Calu3 (cell line): ENCODE measurements around the gene GRAMD1B. TPM values are rescaled to one million over a fixed set of nuclear protein-coding genes. Genes with fewer than 3 reads are reported as not detected.
A peak's percentile ranks its signal among the peaks of the same experiment; 100 is the strongest.

Experiments used
- BruUV-seq: library from RNA; stranded (reverse); fragments of 400-500 nt; replicated peaks from 2 replicates; lab custom pipeline; 2021; lab: Mats Ljungman, UMichigan
- CTCF ChIA-PET: fragments of 300-600 bp; sonication (Branson Sonifier 250); formaldehyde crosslinking; loops from one replicate; lab custom pipeline; 2022; ENCODE audit warnings: antibody characterized with exemption; lab: Charles Lee
- DNase-seq: peaks from one replicate; pipeline ENCODE4 v3.0.0; 2022
- H3K27ac Mint-ChIP-seq: one replicate; pipeline ENCODE4 v1.8.0; 2022; ENCODE audit warnings: mixed read lengths; ENCODE audit not compliant: unreplicated experiment
- H3K27me3 Mint-ChIP-seq: one replicate; pipeline ENCODE4 v1.8.0; 2022; ENCODE audit warnings: mixed read lengths; ENCODE audit not compliant: unreplicated experiment
- H3K36me3 Mint-ChIP-seq: one replicate; pipeline ENCODE4 v1.8.0; 2022; ENCODE audit warnings: mild to moderate bottlenecking, moderate library complexity, mixed read lengths; ENCODE audit not compliant: insufficient read depth, unreplicated experiment
- H3K4me1 Mint-ChIP-seq: one replicate; pipeline ENCODE4 v1.8.0; 2022; ENCODE audit warnings: mild to moderate bottlenecking, low read depth, mixed read lengths; ENCODE audit not compliant: unreplicated experiment
- H3K4me3 Mint-ChIP-seq: one replicate; pipeline ENCODE4 v1.8.0; 2022; ENCODE audit warnings: mild to moderate bottlenecking, low read depth, moderate library complexity, mixed read lengths; ENCODE audit not compliant: unreplicated experiment
- H3K9me3 Mint-ChIP-seq: one replicate; pipeline ENCODE4 v1.8.0; 2022; ENCODE audit warnings: low read depth, mixed read lengths; ENCODE audit not compliant: unreplicated experiment
- intact Hi-C: fragments of 100-400 bp; cut with micrococcal nuclease; formaldehyde crosslinking; loops from one replicate; pipeline ENCODE4 v1.10.0; 2022; ENCODE audit not compliant: unreplicated experiment
- total RNA-seq: library from RNA; stranded (reverse); gene quantifications from 2 replicates; pipeline ENCODE4 v1.2.3, GENCODE V29; 2022
- TF ChIP-seq, protein P1 (sequence below): fragments of 200-600 bp; IDR thresholded peaks from one replicate; pipeline ENCODE4 v1.8.0; 2022; ENCODE audit warnings: antibody characterized with exemption; ENCODE audit not compliant: unreplicated experiment

GRAMD1B gene
- total RNA-seq, 1 experiment from 2014 or later = 5.9 TPM

DNA sequence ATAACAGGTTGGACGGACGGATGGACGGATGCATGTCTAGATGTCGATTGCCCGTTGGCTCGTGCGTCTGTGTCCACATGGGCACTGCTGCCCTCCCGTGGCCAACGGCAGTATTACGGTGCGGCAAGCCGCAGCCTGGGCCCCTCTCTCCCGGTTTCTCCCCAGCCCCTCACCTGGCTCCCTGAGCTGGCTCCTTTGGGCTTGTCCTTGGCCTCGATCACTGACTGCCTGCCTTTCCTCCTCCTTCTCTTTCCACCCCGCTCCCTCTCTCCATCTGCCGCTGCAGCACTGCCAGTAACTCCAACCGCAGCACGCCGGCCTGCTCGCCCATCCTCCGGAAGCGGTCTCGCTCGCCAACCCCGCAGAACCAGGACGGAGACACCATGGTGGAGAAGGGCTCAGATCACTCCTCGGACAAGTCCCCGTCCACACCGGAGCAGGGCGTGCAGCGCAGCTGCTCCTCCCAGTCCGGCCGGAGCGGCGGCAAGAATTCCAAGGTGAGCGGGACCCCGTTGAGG is 147.1 kb downstream of the GRAMD1B start:
- H3K27me3 Mint-ChIP-seq = peaks cover 87% of the 10 kb centered on the region

DNA sequence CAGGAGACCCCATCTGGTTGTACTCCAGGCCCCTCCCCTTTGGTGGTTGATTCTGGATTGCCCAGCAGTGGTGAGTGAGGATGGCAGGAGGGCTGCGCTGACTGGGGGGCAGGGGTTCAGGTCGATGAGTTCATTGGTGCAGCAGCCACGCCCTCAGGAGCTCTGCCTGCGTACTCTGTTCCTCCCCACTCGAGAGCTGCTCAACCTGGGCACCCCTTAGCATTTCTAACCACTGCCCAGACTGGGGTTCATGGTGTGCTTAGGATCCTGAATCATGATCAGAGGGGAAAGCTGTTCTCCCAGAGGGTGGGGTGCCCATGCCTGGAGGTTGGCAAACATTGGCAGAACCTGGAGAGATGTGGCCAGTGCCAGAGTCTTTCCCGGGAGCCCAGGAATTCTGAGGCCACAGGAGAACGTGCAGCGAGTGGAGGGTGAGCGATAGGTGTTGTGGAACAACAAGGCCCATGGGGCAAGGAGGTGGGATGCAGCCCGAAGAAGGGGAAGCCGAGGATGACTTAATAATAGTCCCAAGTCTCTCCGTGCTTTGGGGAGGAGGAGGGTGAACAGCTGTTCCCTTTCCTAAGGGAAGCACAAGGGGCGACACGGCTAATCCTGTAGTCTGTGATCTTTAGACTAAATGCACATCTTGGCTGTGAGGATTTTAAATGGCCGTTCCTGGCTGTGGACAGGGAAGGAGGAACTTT is 148.9 kb downstream of the GRAMD1B start:
- DNase-seq = no peak
- CTCF ChIA-PET = no interaction called here
- BruUV-seq = no TSS peak
- intact Hi-C loops = loop anchor here (5.0 kb wide), 1 partner anchor 67 kb away; no protein-coding TSS in a partner anchor
- Mint-ChIP-seq H3K27me3 (peaks cover 71% of the 10 kb centered on the region), H3K9me3 (no peaks in the 10 kb centered on the region), H3K4me3 (no peak overlapping the region), H3K4me1 (peaks cover 19% of the 10 kb centered on the region), H3K36me3 (no peaks in the 10 kb centered on the region), H3K27ac (no peak overlapping the region)
- TF ChIP-seq, protein P1, sequence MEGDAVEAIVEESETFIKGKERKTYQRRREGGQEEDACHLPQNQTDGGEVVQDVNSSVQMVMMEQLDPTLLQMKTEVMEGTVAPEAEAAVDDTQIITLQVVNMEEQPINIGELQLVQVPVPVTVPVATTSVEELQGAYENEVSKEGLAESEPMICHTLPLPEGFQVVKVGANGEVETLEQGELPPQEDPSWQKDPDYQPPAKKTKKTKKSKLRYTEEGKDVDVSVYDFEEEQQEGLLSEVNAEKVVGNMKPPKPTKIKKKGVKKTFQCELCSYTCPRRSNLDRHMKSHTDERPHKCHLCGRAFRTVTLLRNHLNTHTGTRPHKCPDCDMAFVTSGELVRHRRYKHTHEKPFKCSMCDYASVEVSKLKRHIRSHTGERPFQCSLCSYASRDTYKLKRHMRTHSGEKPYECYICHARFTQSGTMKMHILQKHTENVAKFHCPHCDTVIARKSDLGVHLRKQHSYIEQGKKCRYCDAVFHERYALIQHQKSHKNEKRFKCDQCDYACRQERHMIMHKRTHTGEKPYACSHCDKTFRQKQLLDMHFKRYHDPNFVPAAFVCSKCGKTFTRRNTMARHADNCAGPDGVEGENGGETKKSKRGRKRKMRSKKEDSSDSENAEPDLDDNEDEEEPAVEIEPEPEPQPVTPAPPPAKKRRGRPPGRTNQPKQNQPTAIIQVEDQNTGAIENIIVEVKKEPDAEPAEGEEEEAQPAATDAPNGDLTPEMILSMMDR = no peak

More for the DNA sequence above, 147.1 kb downstream of the GRAMD1B start:
- TF ChIP-seq, protein P1 = peak; percentile 81
- DNase-seq = peak; percentile 72
- Mint-ChIP-seq H3K4me1 (peaks cover 12% of the 10 kb centered on the region), H3K27ac (no peak overlapping the region), H3K9me3 (no peaks in the 10 kb centered on the region), H3K36me3 (no peaks in the 10 kb centered on the region), H3K4me3 (no peak overlapping the region)
- CTCF ChIA-PET = interaction anchor here (0.9 kb wide), 1 partner anchor 14 kb away, joined by 4 read pairs; no protein-coding TSS in a partner anchor
- intact Hi-C loops = loop anchor here (5.0 kb wide), 1 partner anchor 65 kb away; no protein-coding TSS in a partner anchor
- BruUV-seq = no TSS peak

DNA sequence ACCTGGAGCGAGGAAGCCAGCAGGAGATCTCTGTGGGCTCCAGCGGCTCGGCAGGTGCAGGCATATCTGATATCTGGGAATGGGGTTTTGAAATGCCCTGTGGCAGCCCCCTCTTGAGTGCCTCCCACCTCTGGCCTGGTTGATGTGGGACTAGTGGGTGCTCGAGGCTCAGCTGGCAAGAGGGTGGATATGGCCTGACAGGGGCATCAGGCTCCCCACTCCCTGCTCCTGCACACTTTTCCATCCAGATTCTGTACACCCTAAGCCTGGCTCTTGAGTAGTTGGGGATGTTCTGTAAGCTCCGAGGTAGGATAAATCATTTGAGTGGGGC is 149.4 kb downstream of the GRAMD1B start:
- intact Hi-C loops = loop anchor here (5.0 kb wide), 1 partner anchor 67 kb away; no protein-coding TSS in a partner anchor

DNA sequence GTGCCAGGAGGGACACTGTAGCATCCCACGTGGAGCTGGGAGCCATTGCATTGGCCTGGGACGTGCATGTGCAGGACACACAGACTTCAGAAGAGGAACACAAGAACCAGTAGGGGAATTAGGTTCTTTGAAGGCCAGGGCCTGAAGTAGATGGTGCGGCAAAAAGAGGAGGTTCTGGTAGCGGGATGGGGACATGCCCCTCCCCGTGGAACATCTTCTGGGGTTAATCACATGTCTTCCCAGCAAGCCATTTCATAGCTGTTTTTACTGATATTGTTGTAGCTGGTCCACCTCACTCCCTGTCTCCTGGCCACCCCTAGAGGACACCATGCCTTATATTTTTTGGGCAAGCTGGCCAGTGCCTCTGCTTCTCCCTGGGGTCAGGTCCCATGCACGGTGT is 150.1 kb downstream of the GRAMD1B start:
- intact Hi-C loops = loop anchor here (1.0 to 10.0 kb wide), 2 partner anchors 65 to 127 kb away; no protein-coding TSS in a partner anchor
- Mint-ChIP-seq H3K27me3 (peaks cover 59% of the 10 kb centered on the region), H3K9me3 (no peaks in the 10 kb centered on the region), H3K4me3 (no peak overlapping the region), H3K36me3 (no peaks in the 10 kb centered on the region), H3K4me1 (peaks cover 23% of the 10 kb centered on the region), H3K27ac (no peak overlapping the region)
- TF ChIP-seq, protein P1 = no peak
- CTCF ChIA-PET = interaction anchor here (0.7 to 1.9 kb wide), 5 partner anchors 9 to 127 kb away, joined by 3 to 18 read pairs (median 8); no protein-coding TSS in a partner anchor
- DNase-seq = no peak
- BruUV-seq = no TSS peak

More for the DNA sequence above, 149.4 kb downstream of the GRAMD1B start:
- no peak overlapping the region for H3K4me3 Mint-ChIP-seq
- no peaks in the 10 kb centered on the region for H3K9me3 Mint-ChIP-seq
- H3K27me3 Mint-ChIP-seq = peaks cover 66% of the 10 kb centered on the region
- no peaks in the 10 kb centered on the region for H3K36me3 Mint-ChIP-seq
- CTCF ChIA-PET = no interaction called here
- no peak for DNase-seq
- TF ChIP-seq, protein P1 = no peak
- no peak overlapping the region for H3K27ac Mint-ChIP-seq
- BruUV-seq = no TSS peak
- H3K4me1 Mint-ChIP-seq = peaks cover 19% of the 10 kb centered on the region
